ENCODE data around the gene C1orf35. TPM values are rescaled to one million over a fixed set of nuclear protein-coding genes. Genes with fewer than 3 reads are reported as not detected.
A peak's percentile ranks its signal among the peaks of the same experiment; 100 is the strongest.

Gene C1orf35
- total and polyA plus RNA-seq, 9 of the 15 experiments (the other 6 are each of a cell fraction or from before 2014, with no cell fraction given) = 3.2 to 48.7 (median 12.5) TPM

DNA sequence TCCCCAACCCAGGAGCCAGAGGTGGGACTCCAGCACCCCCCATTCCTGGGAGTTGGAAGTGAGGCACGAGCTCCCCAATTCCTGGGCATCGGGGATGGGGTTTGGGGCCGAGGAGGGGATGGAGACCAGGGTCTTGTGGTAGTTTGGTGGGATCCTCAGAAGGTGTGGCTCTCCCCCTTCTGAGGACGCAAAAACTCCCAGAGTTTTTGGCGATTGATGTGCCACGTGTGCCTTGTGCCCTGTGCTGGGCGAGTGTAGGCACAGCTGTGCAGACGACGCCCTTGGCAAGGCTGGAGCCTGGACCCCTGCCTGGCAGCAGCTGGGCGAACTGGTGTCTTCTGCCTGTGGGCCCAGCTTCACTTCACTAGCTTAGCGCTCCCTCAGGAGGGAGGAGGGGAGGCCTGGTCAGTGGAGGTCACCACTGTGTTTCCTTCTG, 39.6 kb upstream of the C1orf35 start:
- H3K4me2 ChIP-seq (ENCODE audit: insufficient read depth, low read length) = peak overlapping the region; percentile 92; the same call in 1 of the 2 replicates
- FAIRE-seq = no peak
- H3K27ac ChIP-seq (ENCODE audit: extremely low read depth, low read depth, low read length) = peak overlapping the region; percentile 8; the same call in 1 of the 3 replicates
- no TSS peak for BruUV-seq (replicated peaks)
- H3K4me1 ChIP-seq (replicated peaks in 1 of 2; ENCODE audit: control insufficient read depth in 2 of 2, insufficient read depth in 2 of 2, low read length in 2 of 2) = peaks cover 61 to 88% of the 10 kb centered on the region in 2 experiments
- no peak for DNase-seq (ENCODE audit: extremely low read depth in 1 of 4, low spot score in 3 of 4)
- peaks cover 68% of the 10 kb centered on the region for H4K20me1 ChIP-seq (replicated peaks; ENCODE audit: control insufficient read depth, insufficient read depth, low read length)
- H3K4me3 ChIP-seq = no peak overlapping the region
- 87% methylated on average over 6 of the region's 11 CpGs for WGBS (ENCODE audit: insufficient coverage, low coverage, missing lambda C conversion rate)
- peaks cover 43% of the 10 kb centered on the region; the same call in 2 of the 3 replicates for H3K36me3 ChIP-seq (ENCODE audit: control insufficient read depth, insufficient read depth, low read length)
- in situ Hi-C loops (cut with MboI) = no loop called here
- POLR2A ChIA-PET = interaction anchor here (0.7 to 6.0 kb wide), 10 partner anchors 8 to 34 kb away, joined by 3 to 47 read pairs (median 4); partner anchors contain the start of genes IBA57 and MRPL55
- intact Hi-C loops (cut with micrococcal nuclease) = no loop called here
- TF ChIP-seq CGGBP1 (CRISPR knock-in tag; IDR thresholded peaks at IDR 0.05) (no peak), HDAC1 (IDR thresholded peaks at IDR 0.05) (no peak), ZBTB1 (CRISPR knock-in tag; IDR thresholded peaks at IDR 0.05; ENCODE audit: borderline replicate concordance, low read depth) (no peak), RB1 (IDR thresholded peaks at IDR 0.05; ENCODE audit: low read depth) (no peak), BRF1 (IDR thresholded peaks at IDR 0.05; ENCODE audit: borderline replicate concordance, extremely low read depth, insufficient read length) (no peak), ERF (CRISPR knock-in tag; IDR thresholded peaks at IDR 0.05) (no peak), CBX1 (IDR thresholded peaks at IDR 0.05; ENCODE audit: low read depth) (no peak), FOXK1 (CRISPR knock-in tag; IDR thresholded peaks at IDR 0.05; ENCODE audit: borderline replicate concordance) (no peak)
- H3K79me2 ChIP-seq (ENCODE audit: control insufficient read depth, insufficient read depth, low read length) = peaks cover 76% of the 10 kb centered on the region
- no peak overlapping the region for H2AFZ ChIP-seq (ENCODE audit: low read depth, low read length)
- no peaks in the 10 kb centered on the region for H3K9me3 ChIP-seq (replicated peaks; ENCODE audit: control insufficient read depth, insufficient read depth, low read depth, low read length)
- no peaks in the 10 kb centered on the region for H3K27me3 ChIP-seq (ENCODE audit: control insufficient read depth in 2 of 2, insufficient read depth in 2 of 2, low read length in 2 of 2)
- H3K9ac ChIP-seq (ENCODE audit: insufficient read depth in 1 of 2, low read depth in 2 of 2, low read length in 2 of 2) = peak overlapping the region; percentile 7 to 98; a peak in 3 of 4 replicates
- CTCF ChIA-PET (ENCODE audit: low intra/inter-chr PET ratio) = no interaction called here
- H3K9me1 ChIP-seq (ENCODE audit: control insufficient read depth, insufficient read depth, low read length) = peaks cover 24% of the 10 kb centered on the region
- no peak for ATAC-seq
